ENCODE results near the gene RPUSD1. TPM values are rescaled to one million over a fixed set of nuclear protein-coding genes. Genes with fewer than 3 reads are reported as not detected.

The RPUSD1 gene
- total and polyA plus RNA-seq, 2 experiments from 2014 or later = 15.4 to 54.3 TPM

- H3K9me2 ChIP-seq (ENCODE audit: insufficient read depth) = no peaks in the 10 kb centered on the region
- no peaks in the 10 kb centered on the region for H3F3A ChIP-seq (ENCODE audit: insufficient read depth)
- no peak overlapping the region for H3K4me3 ChIP-seq
- no peaks in the 10 kb centered on the region for H3K9me3 ChIP-seq (ENCODE audit: low read depth)
- no peaks in the 10 kb centered on the region for H3K27me3 ChIP-seq (replicated peaks; ENCODE audit: insufficient read depth)
- no peak overlapping the region for H3K27ac ChIP-seq
- H4K20me1 ChIP-seq (ENCODE audit: insufficient read depth) = no peaks in the 10 kb centered on the region
- DNase-seq = no peak
- TF ChIP-seq EZH2 (IDR thresholded peaks at IDR 0.05; ENCODE audit: insufficient read depth, poor library complexity, severe bottlenecking) (no peak), EZH2phosphoT487 (IDR thresholded peaks at IDR 0.05; ENCODE audit: insufficient read depth, low read depth) (no peak)
- H3K79me2 ChIP-seq (ENCODE audit: insufficient read depth) = peaks cover 19% of the 10 kb centered on the region
- H3K4me1 ChIP-seq (ENCODE audit: insufficient read depth) = no peaks in the 10 kb centered on the region
- in situ Hi-C loops (cut with MboI) = no loop called here
- no peak overlapping the region for H3K9ac ChIP-seq
- WGBS, 2 experiments (ENCODE audit: low coverage in 1 of 2, low lambda C conversion rate in 2 of 2, missing lambda C conversion rate in 2 of 2) = 96% methylated on average over 8 to 17 of the region's 17 CpGs
- no peak overlapping the region for H3K4me2 ChIP-seq (ENCODE audit: unreplicated experiment)
- H2AFZ ChIP-seq = no peak overlapping the region
- H3K36me3 ChIP-seq (ENCODE audit: low read depth) = no peaks in the 10 kb centered on the region
Measured at GRCh38 chr16:790086-790485, 1.9 kb upstream of the RPUSD1 start.

GRCh38 chr16:789191-789850 lies 1.1 kb upstream of the RPUSD1 start:
- Histone ChIP-seq H3K4me2 (ENCODE audit: unreplicated experiment) (peak overlapping the region; percentile 45), H3K79me2 (ENCODE audit: insufficient read depth) (peaks cover 19% of the 10 kb centered on the region), H3K9me2 (ENCODE audit: insufficient read depth) (no peaks in the 10 kb centered on the region), H3K9me3 (ENCODE audit: low read depth) (no peaks in the 10 kb centered on the region), H3K9ac (peak overlapping the region; percentile 81), H3K4me1 (ENCODE audit: insufficient read depth) (no peaks in the 10 kb centered on the region), H2AFZ (0 out of 2 replicates have a peak overlapping the region, but pooled peaks have one; percentile 82), H3K36me3 (ENCODE audit: low read depth) (no peaks in the 10 kb centered on the region), H4K20me1 (ENCODE audit: insufficient read depth) (no peaks in the 10 kb centered on the region), H3K27me3 (replicated peaks; ENCODE audit: insufficient read depth) (no peaks in the 10 kb centered on the region), H3K27ac (no peak overlapping the region), H3F3A (ENCODE audit: insufficient read depth) (no peaks in the 10 kb centered on the region), H3K4me3 (peak overlapping the region; percentile 83)
- in situ Hi-C loops (cut with MboI) = no loop called here
- WGBS, 2 experiments (ENCODE audit: low coverage in 1 of 2, low lambda C conversion rate in 2 of 2, missing lambda C conversion rate in 2 of 2) = 62 to 63% methylated on average over 30 to 32 of the region's 33 CpGs
- TF ChIP-seq EZH2 (IDR thresholded peaks at IDR 0.05; ENCODE audit: insufficient read depth, poor library complexity, severe bottlenecking) = no peak
- no peak for TF ChIP-seq EZH2phosphoT487 (IDR thresholded peaks at IDR 0.05; ENCODE audit: insufficient read depth, low read depth)
- DNase-seq = no peak

GRCh38 chr16:788399-789126 lies 382 bp upstream of the RPUSD1 start, which contains the start of gene CHTF18:
Gene CHTF18 (plus strand): TSS chr16:788620. CDS start chr16:788685, 65 bp downstream.
- no peaks in the 10 kb centered on the region for H3F3A ChIP-seq (ENCODE audit: insufficient read depth)
- TF ChIP-seq EZH2phosphoT487 (IDR thresholded peaks at IDR 0.05; ENCODE audit: insufficient read depth, low read depth) (no peak), EZH2 (IDR thresholded peaks at IDR 0.05; ENCODE audit: insufficient read depth, poor library complexity, severe bottlenecking) (no peak)
- peak within 1 kb of the TSS; percentile 82 for H2AFZ ChIP-seq
- no peaks in the 10 kb centered on the region for H3K27me3 ChIP-seq (replicated peaks; ENCODE audit: insufficient read depth)
- H3K4me3 ChIP-seq = peak within 1 kb of the TSS; percentile 98
- no peak within 1 kb of the TSS for H3K27ac ChIP-seq
- in situ Hi-C loops (cut with MboI) = no loop called here
- no peaks in the 10 kb centered on the region for H3K9me3 ChIP-seq (ENCODE audit: low read depth)
- H3K4me2 ChIP-seq (ENCODE audit: unreplicated experiment) = peak within 1 kb of the TSS; percentile 98
- no peaks in the 10 kb centered on the region for H3K9me2 ChIP-seq (ENCODE audit: insufficient read depth)
- no peaks in the 10 kb centered on the region for H3K36me3 ChIP-seq (ENCODE audit: low read depth)
- H3K9ac ChIP-seq = peak within 1 kb of the TSS; percentile 85
- H4K20me1 ChIP-seq (ENCODE audit: insufficient read depth) = no peaks in the 10 kb centered on the region
- H3K79me2 ChIP-seq (ENCODE audit: insufficient read depth) = peaks cover 19% of the 10 kb centered on the region
- DNase-seq = peak; percentile 98
- WGBS, 2 experiments (ENCODE audit: low coverage in 1 of 2, low lambda C conversion rate in 2 of 2, missing lambda C conversion rate in 2 of 2) = 0 to 1% methylated on average over 61 to 73 of the region's 97 CpGs
- H3K4me1 ChIP-seq (ENCODE audit: insufficient read depth) = no peaks in the 10 kb centered on the region

GRCh38 chr16:787321-787966 lies 737 bp downstream of the RPUSD1 start:
- H2AFZ ChIP-seq = peak overlapping the region; percentile 51
- peak overlapping the region; percentile 98 for H3K4me3 ChIP-seq
- peak overlapping the region; percentile 98 for H3K4me2 ChIP-seq (ENCODE audit: unreplicated experiment)
- H4K20me1 ChIP-seq (ENCODE audit: insufficient read depth) = no peaks in the 10 kb centered on the region
- H3K27ac ChIP-seq = no peak overlapping the region
- H3K27me3 ChIP-seq (replicated peaks; ENCODE audit: insufficient read depth) = no peaks in the 10 kb centered on the region
- no peak for TF ChIP-seq EZH2 (IDR thresholded peaks at IDR 0.05; ENCODE audit: insufficient read depth, poor library complexity, severe bottlenecking)
- peak overlapping the region; percentile 85 for H3K9ac ChIP-seq
- WGBS, 2 experiments (ENCODE audit: low coverage in 1 of 2, low lambda C conversion rate in 2 of 2, missing lambda C conversion rate in 2 of 2) = 29 to 31% methylated on average over 44 to 46 of the region's 47 CpGs
- H3K9me2 ChIP-seq (ENCODE audit: insufficient read depth) = no peaks in the 10 kb centered on the region
- peak; percentile 43 for DNase-seq
- no peaks in the 10 kb centered on the region for H3K4me1 ChIP-seq (ENCODE audit: insufficient read depth)
- in situ Hi-C loops (cut with MboI) = no loop called here
- peaks cover 19% of the 10 kb centered on the region for H3K79me2 ChIP-seq (ENCODE audit: insufficient read depth)
- no peaks in the 10 kb centered on the region for H3K36me3 ChIP-seq (ENCODE audit: low read depth)
- no peaks in the 10 kb centered on the region for H3F3A ChIP-seq (ENCODE audit: insufficient read depth)
- no peaks in the 10 kb centered on the region for H3K9me3 ChIP-seq (ENCODE audit: low read depth)

All from GM23248 (cell line).